ENCODE measurements around the gene SLC32A1.

DNA sequence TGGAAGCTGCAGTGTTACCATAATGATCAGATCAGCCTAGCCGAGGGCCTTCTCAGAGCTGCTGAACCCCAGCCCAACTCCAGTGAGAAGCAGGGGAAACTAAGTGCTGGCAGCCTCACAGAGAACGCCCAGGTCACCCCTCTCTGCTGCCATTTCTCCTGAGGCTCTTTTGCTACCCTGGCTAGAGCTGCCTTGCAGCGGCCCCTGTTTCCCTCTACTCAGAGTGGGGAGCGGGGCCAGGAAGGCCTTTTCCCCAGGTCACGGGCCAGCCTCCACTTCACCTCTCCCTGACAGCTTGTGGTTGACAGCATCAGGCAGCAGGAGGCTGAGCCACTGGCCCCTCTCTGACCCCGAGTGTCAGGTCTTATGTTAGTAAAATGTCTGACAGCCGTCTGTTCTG, 46.7 kb downstream of the SLC32A1 start:
- TF ChIP-seq, protein P1, sequence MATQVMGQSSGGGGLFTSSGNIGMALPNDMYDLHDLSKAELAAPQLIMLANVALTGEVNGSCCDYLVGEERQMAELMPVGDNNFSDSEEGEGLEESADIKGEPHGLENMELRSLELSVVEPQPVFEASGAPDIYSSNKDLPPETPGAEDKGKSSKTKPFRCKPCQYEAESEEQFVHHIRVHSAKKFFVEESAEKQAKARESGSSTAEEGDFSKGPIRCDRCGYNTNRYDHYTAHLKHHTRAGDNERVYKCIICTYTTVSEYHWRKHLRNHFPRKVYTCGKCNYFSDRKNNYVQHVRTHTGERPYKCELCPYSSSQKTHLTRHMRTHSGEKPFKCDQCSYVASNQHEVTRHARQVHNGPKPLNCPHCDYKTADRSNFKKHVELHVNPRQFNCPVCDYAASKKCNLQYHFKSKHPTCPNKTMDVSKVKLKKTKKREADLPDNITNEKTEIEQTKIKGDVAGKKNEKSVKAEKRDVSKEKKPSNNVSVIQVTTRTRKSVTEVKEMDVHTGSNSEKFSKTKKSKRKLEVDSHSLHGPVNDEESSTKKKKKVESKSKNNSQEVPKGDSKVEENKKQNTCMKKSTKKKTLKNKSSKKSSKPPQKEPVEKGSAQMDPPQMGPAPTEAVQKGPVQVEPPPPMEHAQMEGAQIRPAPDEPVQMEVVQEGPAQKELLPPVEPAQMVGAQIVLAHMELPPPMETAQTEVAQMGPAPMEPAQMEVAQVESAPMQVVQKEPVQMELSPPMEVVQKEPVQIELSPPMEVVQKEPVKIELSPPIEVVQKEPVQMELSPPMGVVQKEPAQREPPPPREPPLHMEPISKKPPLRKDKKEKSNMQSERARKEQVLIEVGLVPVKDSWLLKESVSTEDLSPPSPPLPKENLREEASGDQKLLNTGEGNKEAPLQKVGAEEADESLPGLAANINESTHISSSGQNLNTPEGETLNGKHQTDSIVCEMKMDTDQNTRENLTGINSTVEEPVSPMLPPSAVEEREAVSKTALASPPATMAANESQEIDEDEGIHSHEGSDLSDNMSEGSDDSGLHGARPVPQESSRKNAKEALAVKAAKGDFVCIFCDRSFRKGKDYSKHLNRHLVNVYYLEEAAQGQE (IDR thresholded peaks at IDR 0.05; ENCODE audit: low read depth), result no peak
- TF ChIP-seq, protein P2, sequence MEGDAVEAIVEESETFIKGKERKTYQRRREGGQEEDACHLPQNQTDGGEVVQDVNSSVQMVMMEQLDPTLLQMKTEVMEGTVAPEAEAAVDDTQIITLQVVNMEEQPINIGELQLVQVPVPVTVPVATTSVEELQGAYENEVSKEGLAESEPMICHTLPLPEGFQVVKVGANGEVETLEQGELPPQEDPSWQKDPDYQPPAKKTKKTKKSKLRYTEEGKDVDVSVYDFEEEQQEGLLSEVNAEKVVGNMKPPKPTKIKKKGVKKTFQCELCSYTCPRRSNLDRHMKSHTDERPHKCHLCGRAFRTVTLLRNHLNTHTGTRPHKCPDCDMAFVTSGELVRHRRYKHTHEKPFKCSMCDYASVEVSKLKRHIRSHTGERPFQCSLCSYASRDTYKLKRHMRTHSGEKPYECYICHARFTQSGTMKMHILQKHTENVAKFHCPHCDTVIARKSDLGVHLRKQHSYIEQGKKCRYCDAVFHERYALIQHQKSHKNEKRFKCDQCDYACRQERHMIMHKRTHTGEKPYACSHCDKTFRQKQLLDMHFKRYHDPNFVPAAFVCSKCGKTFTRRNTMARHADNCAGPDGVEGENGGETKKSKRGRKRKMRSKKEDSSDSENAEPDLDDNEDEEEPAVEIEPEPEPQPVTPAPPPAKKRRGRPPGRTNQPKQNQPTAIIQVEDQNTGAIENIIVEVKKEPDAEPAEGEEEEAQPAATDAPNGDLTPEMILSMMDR (IDR thresholded peaks at IDR 0.05 in 2 of 3, conservative IDR thresholded peaks at IDR 0.05 in 1 of 3; ENCODE audit: borderline replicate concordance in 1 of 3, insufficient read depth in 1 of 3, low read depth in 2 of 3, low read length in 2 of 3), result no peak
- no peak for TF ChIP-seq EZH2phosphoT487 (IDR thresholded peaks at IDR 0.05; ENCODE audit: borderline replicate concordance)
- TF ChIP-seq POLR2A (IDR thresholded peaks at IDR 0.05; ENCODE audit: borderline replicate concordance, extremely low read depth, insufficient read depth, insufficient read length), result no peak
- no peak for TF ChIP-seq POLR2AphosphoS5 (IDR thresholded peaks at IDR 0.05; ENCODE audit: low read depth, low read length)
- no peak for TF ChIP-seq YY1 (IDR thresholded peaks at IDR 0.05; ENCODE audit: extremely low read depth, insufficient replicate concordance, low read depth, low read length)
